GM12875 (cell line): ENCODE data around the gene FAAP20.

Experiments used
- H3K4me3 ChIP-seq: one replicate; pipeline ENCODE4 v1.5.1; 2011; ENCODE audit warnings: low read depth, low read length, control low read depth
- CTCF ChIP-seq: IDR thresholded peaks from 2 replicates; pipeline ENCODE4 v1.5.1; 2011; ENCODE audit warnings: low read depth, mild to moderate bottlenecking, control low read depth, inconsistent platforms, low read length, moderate library complexity, borderline replicate concordance; ENCODE audit not compliant: insufficient read depth

FAAP20 gene

GRCh38 chr1:2160451-2161300, 33.9 kb downstream of the FAAP20 start:
- H3K4me3 ChIP-seq: no peak overlapping the region
- TF ChIP-seq CTCF: no peak

GRCh38 chr1:2159124-2159523, 35.4 kb downstream of the FAAP20 start:
- H3K4me3 ChIP-seq: no peak overlapping the region
- no peak for TF ChIP-seq CTCF

- TF ChIP-seq CTCF: no peak
- no peak overlapping the region for H3K4me3 ChIP-seq
Observed at GRCh38 chr1:2158272-2158671, 36.3 kb downstream of the FAAP20 start.

- no peak for TF ChIP-seq CTCF
- H3K4me3 ChIP-seq: no peak overlapping the region
Observed at GRCh38 chr1:2157856-2158255, 36.7 kb downstream of the FAAP20 start.

- no peak for TF ChIP-seq CTCF
- H3K4me3 ChIP-seq: no peak overlapping the region
Observed at GRCh38 chr1:2156866-2157265, 37.7 kb downstream of the FAAP20 start.

- no peak for TF ChIP-seq CTCF
- H3K4me3 ChIP-seq: no peak overlapping the region
Observed at GRCh38 chr1:2155788-2156187, 38.8 kb downstream of the FAAP20 start.

- TF ChIP-seq CTCF: no peak
- no peak overlapping the region for H3K4me3 ChIP-seq
Observed at GRCh38 chr1:2155147-2155598, 39.4 kb downstream of the FAAP20 start.
